KOPT-K1 (cell line): Measurements from ENCODE around the gene STXBP1.
A peak's percentile ranks its signal among the peaks of the same experiment; 100 is the strongest.
"Not testable (repeated sequence)": the region's sequence is repeated elsewhere in the genome, so short reads cannot be mapped to it uniquely, and the experiment has no call there.

ENCODE experiments used
- H3K27ac ChIP-seq: fragments of 200-600 bp; sonication (generic); 2 replicates; pipeline ENCODE4 v1.5.1; 2016; ENCODE audit warnings: antibody characterized with exemption, mild to moderate bottlenecking, low read depth, low read length; ENCODE audit not compliant: poor library complexity, severe bottlenecking
- H3K36me3 ChIP-seq: fragments of 200-600 bp; sonication (generic); 2 replicates; pipeline ENCODE4 v1.5.1; 2017; ENCODE audit warnings: antibody characterized with exemption, mild to moderate bottlenecking, low read length, moderate library complexity; ENCODE audit not compliant: insufficient read depth
- H3K9me3 ChIP-seq: fragments of 200-600 bp; sonication (generic); 2 replicates; pipeline ENCODE4 v1.5.1; 2017; ENCODE audit warnings: antibody characterized with exemption, low read length, mild to moderate bottlenecking; ENCODE audit not compliant: insufficient read depth, poor library complexity, severe bottlenecking

Gene STXBP1

DNA sequence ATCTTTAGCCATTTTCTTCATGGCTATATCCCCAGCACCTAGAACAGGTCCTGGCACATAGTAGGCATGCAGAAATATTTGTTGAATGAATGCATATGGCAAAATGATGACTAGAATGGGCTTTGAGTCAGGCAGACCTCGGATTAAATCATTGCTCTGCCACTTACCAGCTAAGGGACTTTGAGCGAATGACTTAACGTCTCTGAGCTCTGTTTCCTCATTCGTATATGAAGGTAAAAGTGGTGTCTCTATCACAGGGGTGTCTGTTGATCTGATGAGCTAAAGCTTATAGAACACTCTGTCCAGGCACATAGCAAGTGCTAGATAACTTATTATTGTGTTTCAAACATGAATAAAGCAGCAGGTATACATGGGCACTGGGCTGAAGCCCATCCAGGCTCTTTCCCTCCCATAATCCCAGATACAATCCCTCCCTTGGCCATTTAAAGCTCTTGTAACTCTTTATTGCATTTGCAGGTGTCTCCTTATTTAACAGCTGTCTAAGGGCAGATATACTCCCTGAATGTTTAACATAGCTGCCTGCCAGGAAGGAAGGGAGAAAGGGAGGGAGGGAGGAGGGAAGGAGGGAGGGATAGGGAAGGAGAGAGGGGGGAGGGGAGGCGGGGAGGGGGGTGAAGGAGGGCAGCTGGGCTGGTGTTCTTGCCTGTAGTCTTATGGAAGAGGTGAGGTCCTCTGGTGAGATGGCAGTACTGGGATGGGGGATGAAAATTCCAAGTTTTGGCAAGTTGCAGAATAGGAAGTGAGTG is 23.2 kb upstream of the STXBP1 start:
- Histone ChIP-seq H3K27ac (no peak overlapping the region), H3K9me3 (no peaks in the 10 kb centered on the region)

DNA sequence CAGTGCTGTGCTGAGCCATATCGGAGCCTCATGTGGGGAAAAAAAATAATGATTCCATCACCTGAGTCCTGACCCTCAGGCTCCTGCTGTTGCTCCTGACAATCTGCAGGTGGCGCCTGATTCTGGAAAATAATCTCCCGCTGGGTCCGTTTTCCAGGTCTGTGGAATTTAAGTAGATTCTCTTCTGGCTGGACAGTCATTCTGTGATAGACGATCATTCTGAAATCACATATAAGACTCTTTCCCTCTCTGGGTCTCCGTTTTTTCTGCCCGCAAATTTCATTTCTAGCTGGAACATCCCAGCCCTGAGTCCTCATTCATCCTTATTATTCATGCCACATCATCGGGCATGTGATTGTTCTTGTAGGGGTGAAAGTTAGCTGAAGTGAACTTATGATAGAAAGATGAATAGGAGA is 22.1 kb upstream of the STXBP1 start:
- Histone ChIP-seq H3K9me3 (no peaks in the 10 kb centered on the region), H3K36me3 (no peaks in the 10 kb centered on the region), H3K27ac (no peak overlapping the region)

More for the DNA sequence above, 23.2 kb upstream of the STXBP1 start:
- no peaks in the 10 kb centered on the region for H3K36me3 ChIP-seq

DNA sequence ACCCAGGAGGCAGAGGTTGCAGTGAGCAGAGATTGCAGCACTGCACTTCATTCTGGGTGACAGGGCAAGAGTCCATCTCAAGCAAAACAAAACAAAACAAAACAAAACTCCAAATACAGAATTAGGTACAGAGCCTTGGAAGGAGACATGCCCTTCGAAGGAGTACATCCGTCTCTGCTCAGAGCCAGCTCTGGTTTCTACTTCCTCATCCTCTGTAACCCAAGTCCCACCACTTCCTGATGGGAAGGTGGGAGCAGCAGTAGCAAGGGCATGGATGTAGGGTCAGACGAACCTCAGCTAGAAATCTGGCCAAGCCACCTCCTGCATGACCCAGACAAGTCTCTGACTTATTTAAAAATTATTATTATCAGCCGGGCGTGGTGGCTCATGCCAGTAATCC is 16.5 kb upstream of the STXBP1 start:
- Histone ChIP-seq H3K36me3 (no peaks in the 10 kb centered on the region), H3K27ac (no peak overlapping the region), H3K9me3 (no peaks in the 10 kb centered on the region)

DNA sequence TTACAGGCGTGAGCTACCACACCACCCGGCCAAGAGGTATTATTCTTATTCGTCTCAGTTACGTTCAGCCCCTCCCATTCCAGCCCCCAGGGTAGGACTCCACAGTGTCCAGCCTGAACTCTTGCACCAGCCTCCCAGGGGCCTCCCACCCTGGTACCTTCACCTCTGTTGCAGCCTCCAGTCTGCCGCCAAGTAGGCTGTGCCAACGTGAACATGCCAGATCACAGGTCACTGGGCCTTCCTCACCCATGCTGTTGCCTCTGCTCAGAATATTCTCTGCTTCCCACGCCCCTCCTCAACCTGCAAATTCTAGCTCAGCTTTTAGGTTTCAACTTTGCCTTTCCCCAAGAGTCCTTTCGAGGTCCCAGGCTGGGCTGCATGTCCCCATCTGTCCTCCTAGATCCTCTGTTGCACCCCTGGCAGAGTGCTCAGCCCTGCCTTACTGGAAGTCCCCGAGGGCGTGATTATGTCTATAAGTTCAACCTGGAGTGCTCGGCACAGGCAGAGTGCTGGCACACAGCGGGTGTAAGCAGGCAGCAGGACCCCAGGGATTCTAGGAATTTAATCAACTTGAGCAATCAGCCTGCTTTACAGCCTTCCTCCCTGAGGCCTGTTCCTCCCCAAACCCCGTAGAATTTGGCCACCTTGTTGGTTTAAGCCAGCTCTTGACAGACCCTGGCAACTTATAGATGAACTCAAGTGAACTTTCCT is 13.1 kb upstream of the STXBP1 start:
- H3K36me3 ChIP-seq, result no peaks in the 10 kb centered on the region
- H3K9me3 ChIP-seq, result no peaks in the 10 kb centered on the region
- no peak overlapping the region for H3K27ac ChIP-seq

DNA sequence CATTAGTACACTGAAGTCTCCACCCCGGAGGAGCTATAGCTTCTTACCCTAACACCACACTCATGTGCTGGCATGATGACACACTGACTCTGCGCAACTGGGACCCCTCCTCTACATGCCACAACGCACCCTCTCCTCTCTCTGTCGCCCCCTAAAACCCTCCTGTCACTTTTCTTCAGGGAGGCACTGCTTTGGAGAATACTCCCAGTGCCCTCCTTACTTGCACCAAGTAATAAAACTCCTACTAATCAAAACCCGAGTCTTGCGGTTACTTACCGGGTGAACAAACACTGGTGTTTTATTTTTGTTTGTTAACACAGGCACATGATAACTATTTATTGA is 12.6 kb upstream of the STXBP1 start:
- no peak overlapping the region for H3K27ac ChIP-seq
- no peaks in the 10 kb centered on the region for H3K36me3 ChIP-seq
- no peaks in the 10 kb centered on the region for H3K9me3 ChIP-seq

DNA sequence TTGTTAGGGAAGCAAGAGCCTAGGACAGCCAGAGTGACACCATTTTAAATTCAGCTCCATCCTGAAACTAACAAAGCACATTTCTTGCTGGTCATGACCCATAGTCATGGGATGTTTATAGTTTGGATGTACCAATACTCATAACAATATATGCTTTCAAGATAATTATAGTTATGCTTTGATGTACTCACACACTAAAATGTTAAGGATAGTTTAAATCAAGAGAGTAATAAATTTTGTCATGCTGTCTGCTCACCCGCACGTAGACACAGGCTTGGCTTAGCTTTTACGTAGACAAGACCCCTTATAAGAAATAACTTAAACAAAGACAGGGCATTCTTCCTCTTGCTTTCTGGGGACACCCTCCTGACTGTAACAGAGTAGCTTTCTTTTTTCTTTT is 8.9 kb upstream of the STXBP1 start:
- no peak overlapping the region for H3K27ac ChIP-seq
- no peaks in the 10 kb centered on the region for H3K9me3 ChIP-seq
- H3K36me3 ChIP-seq, result no peaks in the 10 kb centered on the region

GRCh38 chr9:127606043-127606442 is 6.0 kb upstream of the STXBP1 start:
- Histone ChIP-seq H3K27ac (no peak overlapping the region), H3K36me3 (no peaks in the 10 kb centered on the region), H3K9me3 (no peaks in the 10 kb centered on the region)

DNA sequence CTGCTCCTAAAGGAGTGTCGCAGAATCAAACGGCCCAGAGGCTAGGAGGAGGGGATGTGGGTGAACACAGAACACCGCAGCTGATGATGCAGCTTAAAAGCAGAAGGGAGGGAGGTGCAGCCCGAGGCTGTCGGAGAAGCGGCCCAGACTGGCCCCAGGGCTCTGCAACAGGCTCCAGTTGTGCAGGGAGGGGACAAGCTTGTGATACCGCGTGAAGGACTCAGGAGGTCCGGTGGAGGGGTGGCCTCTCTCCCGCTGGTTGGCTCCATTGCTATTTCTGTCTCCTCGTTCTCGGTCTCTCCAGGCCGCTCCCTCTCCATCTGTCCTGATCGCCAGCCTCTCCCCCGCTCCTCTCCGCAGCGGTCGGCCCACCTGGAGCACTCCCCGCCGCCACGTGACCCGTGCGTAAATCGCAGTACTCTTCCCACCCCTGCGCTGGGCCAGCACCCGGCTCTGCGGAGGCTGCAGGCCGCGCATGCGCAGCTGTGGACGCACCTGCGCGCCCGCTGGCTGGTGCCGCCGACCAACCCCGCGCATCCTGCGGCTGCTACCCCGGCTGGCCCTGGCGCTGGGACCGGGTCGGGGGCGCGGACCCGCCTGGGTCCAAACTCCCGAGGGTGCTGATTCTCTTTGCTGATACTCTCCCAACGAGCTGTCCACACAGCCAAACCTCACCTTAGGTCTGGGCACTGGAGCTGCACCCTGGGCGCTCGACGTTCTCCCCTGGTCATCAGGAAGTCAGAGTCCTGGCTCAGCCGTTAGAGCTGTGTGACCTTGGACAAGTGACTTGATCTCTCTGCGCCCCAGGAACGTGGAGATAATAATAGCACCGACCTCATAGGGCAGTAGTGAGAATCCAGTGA is 3.7 kb upstream of the STXBP1 start:
- H3K9me3 ChIP-seq, result no peaks in the 10 kb centered on the region
- H3K27ac ChIP-seq, result peak overlapping the region; percentile 46
- no peaks in the 10 kb centered on the region for H3K36me3 ChIP-seq

GRCh38 chr9:127611603-127611898 is 526 bp upstream of the STXBP1 start:
- H3K36me3 ChIP-seq, result no peaks in the 10 kb centered on the region
- H3K9me3 ChIP-seq, result no peaks in the 10 kb centered on the region
- no peak overlapping the region for H3K27ac ChIP-seq

- H3K9me3 ChIP-seq, result no peaks in the 10 kb centered on the region
- H3K27ac ChIP-seq, result no peak overlapping the region
Measured at GRCh38 chr9:127612939-127613582, 984 bp downstream of the STXBP1 start.

GRCh38 chr9:127613583-127613954 is 1.5 kb downstream of the STXBP1 start:
- H3K9me3 ChIP-seq, result no peaks in the 10 kb centered on the region
- H3K27ac ChIP-seq, result no peak overlapping the region
- H3K36me3 ChIP-seq, result no peaks in the 10 kb centered on the region

More at GRCh38 chr9:127612939-127613582, 984 bp downstream of the STXBP1 start:
- no peaks in the 10 kb centered on the region for H3K36me3 ChIP-seq

- no peaks in the 10 kb centered on the region for H3K9me3 ChIP-seq
- no peak overlapping the region for H3K27ac ChIP-seq
- H3K36me3 ChIP-seq, result no peaks in the 10 kb centered on the region
Measured at GRCh38 chr9:127614961-127615360, 2.9 kb downstream of the STXBP1 start.

DNA sequence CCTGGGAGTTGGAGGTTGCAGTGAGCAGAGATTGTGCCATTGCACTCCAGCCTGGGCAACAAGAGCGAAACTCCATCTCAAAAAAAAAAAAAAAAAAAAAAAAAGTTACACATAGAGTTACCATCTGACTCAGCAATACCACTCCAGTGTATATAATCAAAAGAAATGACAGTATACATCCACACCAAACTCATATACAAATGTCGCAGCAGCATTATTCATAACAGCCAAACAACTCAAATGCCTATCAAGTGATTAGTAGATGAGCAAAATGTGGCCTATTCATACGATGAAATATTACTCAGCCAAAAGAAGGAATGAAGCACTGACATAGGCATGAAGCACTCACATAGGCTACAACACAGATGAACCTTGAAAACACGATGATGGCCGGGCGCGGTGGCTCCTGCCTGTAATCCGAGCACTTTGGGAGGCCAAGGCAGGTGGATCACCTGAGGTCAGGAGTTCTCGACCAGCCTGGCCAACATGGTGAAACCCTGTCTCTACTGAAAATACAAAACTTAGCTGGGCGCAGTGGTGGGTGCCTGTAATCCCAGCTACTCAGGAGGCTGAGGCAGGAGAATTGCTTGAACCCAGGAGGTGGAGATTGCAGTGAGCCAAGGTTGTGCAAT is 9.4 kb downstream of the STXBP1 start:
- H3K9me3 ChIP-seq, H3K36me3 ChIP-seq, H3K27ac ChIP-seq: not testable (repeated sequence)

GRCh38 chr9:127626752-127627493 is 14.8 kb downstream of the STXBP1 start:
- Histone ChIP-seq H3K27ac (no peak overlapping the region), H3K36me3 (no peaks in the 10 kb centered on the region), H3K9me3 (no peaks in the 10 kb centered on the region)
